ENCODE data around the gene PPP2R2B. TPM values are rescaled to one million over a fixed set of nuclear protein-coding genes. Genes with fewer than 3 reads are reported as not detected.

The PPP2R2B gene
- total RNA-seq, 4 donors from 2014 or later: 9.4 to 29.4 (median 20.7) TPM

DNA sequence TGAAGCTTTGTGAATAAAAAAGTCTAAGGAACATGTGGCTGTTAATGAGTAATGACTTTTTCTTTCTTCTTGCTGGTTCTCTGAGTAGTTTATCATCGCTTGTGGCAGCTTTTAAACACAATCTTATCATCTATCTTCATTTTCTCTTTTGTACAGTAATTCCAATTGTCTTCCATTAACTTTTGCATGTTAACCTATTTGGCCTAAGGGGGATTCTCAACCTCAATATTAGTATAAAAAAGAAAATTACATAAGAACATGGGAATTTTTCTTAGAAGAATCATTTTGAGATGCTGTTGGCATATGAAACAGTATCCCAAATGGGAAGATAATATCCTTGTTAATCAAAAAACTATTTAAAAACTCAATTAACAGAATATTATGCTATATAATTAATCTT, 182.9 kb downstream of the PPP2R2B start:
- Histone ChIP-seq H3K9me3 (no peaks in the 10 kb centered on the region), H3K4me3 (no peak overlapping the region), H3K4me1 (no peaks in the 10 kb centered on the region), H3K36me3 (peaks cover 0 to 9% (median 0%) of the 10 kb centered on the region in 3 donors), H3K27ac (no peak overlapping the region), H3K27me3 (no peaks in the 10 kb centered on the region)
- 91 to 97% methylated on average over 1 of the region's 1 CpG for WGBS, 2 donors
- no peak for DNase-seq (ENCODE audit: low spot score in 2 of 2)
- TF ChIP-seq POLR2A (IDR thresholded peaks at IDR 0.05) (no peak), EP300 (IDR thresholded peaks at IDR 0.05) (no peak)
- TF ChIP-seq, protein P1, sequence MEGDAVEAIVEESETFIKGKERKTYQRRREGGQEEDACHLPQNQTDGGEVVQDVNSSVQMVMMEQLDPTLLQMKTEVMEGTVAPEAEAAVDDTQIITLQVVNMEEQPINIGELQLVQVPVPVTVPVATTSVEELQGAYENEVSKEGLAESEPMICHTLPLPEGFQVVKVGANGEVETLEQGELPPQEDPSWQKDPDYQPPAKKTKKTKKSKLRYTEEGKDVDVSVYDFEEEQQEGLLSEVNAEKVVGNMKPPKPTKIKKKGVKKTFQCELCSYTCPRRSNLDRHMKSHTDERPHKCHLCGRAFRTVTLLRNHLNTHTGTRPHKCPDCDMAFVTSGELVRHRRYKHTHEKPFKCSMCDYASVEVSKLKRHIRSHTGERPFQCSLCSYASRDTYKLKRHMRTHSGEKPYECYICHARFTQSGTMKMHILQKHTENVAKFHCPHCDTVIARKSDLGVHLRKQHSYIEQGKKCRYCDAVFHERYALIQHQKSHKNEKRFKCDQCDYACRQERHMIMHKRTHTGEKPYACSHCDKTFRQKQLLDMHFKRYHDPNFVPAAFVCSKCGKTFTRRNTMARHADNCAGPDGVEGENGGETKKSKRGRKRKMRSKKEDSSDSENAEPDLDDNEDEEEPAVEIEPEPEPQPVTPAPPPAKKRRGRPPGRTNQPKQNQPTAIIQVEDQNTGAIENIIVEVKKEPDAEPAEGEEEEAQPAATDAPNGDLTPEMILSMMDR (IDR thresholded peaks at IDR 0.05): no peak

DNA sequence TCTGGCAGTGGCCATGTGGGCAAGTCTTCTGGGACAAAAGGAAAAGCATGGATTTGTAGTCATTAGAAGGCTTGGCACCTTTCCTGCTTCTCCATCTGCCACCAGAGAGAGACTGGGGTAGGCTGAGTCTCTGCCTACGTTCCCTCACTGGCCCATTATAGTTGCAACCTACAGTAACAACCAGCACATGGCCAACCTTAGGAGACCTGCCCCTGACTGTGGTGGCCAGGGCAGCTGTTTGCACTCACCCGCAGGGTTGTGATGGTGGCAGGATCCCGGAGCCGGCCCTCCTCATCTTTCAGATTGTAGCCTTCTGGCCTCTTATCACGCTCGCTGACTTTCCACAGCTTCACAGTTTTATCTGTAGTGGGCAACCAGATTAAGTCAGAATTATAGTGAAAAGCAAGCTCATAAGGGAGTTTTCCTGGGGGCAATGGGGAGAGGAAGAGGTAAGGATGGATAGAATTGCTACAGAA, 187.6 kb downstream of the PPP2R2B start:
- 81 to 85% methylated on average over 6 of the region's 6 CpGs for WGBS, 2 donors
- DNase-seq (ENCODE audit: low spot score in 2 of 2): no peak

DNA sequence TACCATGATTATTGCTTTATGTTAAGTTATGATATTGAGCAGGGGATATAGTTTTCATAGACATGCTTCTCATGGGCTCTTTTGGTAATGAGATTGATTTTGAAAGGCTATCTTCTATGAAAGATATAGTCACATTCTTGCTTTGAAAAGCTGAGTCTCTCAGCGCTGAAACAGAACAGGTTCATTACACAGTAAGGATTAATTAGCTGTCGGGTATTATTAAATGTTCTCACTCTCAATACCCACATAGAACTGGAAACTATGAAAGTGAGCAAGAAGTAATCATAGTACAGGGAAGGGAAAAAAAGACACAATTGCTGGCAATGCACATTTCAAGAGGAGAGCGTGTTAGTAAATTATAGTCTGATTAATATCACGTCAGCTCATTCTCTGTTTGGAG, 190.9 kb downstream of the PPP2R2B start:
- TF ChIP-seq, protein P1 (IDR thresholded peaks at IDR 0.05): no peak
- TF ChIP-seq POLR2A (IDR thresholded peaks at IDR 0.05): no peak
- TF ChIP-seq EP300 (IDR thresholded peaks at IDR 0.05): no peak
- Histone ChIP-seq H3K9me3 (no peaks in the 10 kb centered on the region), H3K27me3 (no peaks in the 10 kb centered on the region), H3K4me1 (no peaks in the 10 kb centered on the region), H3K36me3 (peaks cover 0 to 6% (median 0%) of the 10 kb centered on the region in 3 donors), H3K4me3 (no peak overlapping the region), H3K27ac (peak overlapping the region in 1 of 4 donors; percentile 35)
- WGBS, 2 donors: 68 to 75% methylated on average over 4 of the region's 4 CpGs
- DNase-seq (ENCODE audit: low spot score in 2 of 2): no peak

More for the DNA sequence above, 187.6 kb downstream of the PPP2R2B start:
- H3K27me3 ChIP-seq: no peaks in the 10 kb centered on the region
- no peaks in the 10 kb centered on the region for H3K9me3 ChIP-seq
- no peak overlapping the region for H3K4me3 ChIP-seq
- H3K36me3 ChIP-seq: peaks cover 0 to 11% (median 0%) of the 10 kb centered on the region in 3 donors
- H3K27ac ChIP-seq: no peak overlapping the region
- H3K4me1 ChIP-seq: no peaks in the 10 kb centered on the region
- TF ChIP-seq EP300 (IDR thresholded peaks at IDR 0.05) (no peak), POLR2A (IDR thresholded peaks at IDR 0.05) (no peak)
- TF ChIP-seq, protein P1 (IDR thresholded peaks at IDR 0.05): no peak

DNA sequence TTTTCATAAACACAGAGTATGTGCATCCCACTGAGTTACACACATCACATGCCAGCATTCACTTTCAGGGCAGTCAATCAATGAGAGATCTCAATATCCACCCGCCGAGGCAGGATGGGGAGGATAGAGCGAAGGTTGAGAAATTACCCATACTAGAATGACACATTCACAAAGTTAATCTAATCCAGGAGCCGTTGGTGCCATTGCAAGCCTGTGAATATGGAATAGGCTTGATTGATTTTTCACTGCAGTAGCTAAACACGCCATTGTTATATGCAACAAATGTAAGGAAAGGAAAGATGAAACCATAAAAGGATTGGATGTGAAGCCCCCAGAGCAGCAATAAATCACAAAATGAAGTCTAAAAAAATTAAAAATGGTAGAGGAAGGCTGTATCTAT, 194.7 kb downstream of the PPP2R2B start:
- TF ChIP-seq EP300 (IDR thresholded peaks at IDR 0.05): no peak
- TF ChIP-seq POLR2A (IDR thresholded peaks at IDR 0.05): no peak
- TF ChIP-seq, protein P1 (IDR thresholded peaks at IDR 0.05): no peak
- H3K36me3 ChIP-seq: no peaks in the 10 kb centered on the region
- H3K4me1 ChIP-seq: peaks cover 0 to 10% (median 0%) of the 10 kb centered on the region in 4 donors
- no peak overlapping the region for H3K4me3 ChIP-seq
- DNase-seq (ENCODE audit: low spot score in 2 of 2): no peak
- no peaks in the 10 kb centered on the region for H3K27me3 ChIP-seq
- 84 to 92% methylated on average over 5 of the region's 5 CpGs for WGBS, 2 donors
- H3K27ac ChIP-seq: no peak overlapping the region
- no peaks in the 10 kb centered on the region for H3K9me3 ChIP-seq

DNA sequence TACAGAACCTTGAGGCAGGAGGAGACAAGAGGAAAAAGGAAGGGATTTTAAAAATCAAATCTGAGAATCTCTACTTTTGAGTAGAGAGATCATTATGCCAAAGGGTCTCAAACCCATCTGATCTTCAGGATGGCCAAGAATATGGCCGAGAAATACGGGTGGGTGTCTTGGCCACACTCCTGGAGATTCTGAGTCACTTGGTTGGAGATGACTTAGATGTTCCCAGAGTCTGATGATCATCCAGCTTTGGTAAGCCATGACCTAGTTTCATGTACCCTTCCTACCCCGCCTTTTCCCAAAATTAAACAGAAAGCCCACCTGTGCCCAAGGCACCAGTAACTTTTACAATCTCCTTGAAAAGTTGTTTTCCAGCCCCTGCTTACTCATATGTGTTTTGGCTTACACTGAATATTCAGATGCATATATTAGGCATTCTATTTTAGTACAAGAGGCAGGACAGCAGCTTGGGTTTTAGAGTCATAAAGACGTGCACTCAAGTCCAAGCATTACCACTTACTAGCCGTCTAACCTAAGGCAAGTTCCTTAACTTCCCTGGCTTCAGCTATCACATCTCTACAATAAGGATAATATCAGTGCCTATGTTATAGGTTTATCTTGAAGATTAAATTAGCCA, 195.5 kb downstream of the PPP2R2B start:
- DNase-seq (ENCODE audit: low spot score in 2 of 2): no peak
- WGBS, 2 donors: 75 to 83% methylated on average over 5 of the region's 5 CpGs
- H3K27ac ChIP-seq: no peak overlapping the region

More for the DNA sequence above, 195.5 kb downstream of the PPP2R2B start:
- Histone ChIP-seq H3K36me3 (no peaks in the 10 kb centered on the region), H3K4me1 (peaks cover 0 to 10% (median 0%) of the 10 kb centered on the region in 4 donors), H3K27me3 (no peaks in the 10 kb centered on the region), H3K9me3 (no peaks in the 10 kb centered on the region), H3K4me3 (no peak overlapping the region)
- TF ChIP-seq POLR2A (IDR thresholded peaks at IDR 0.05) (no peak), EP300 (IDR thresholded peaks at IDR 0.05) (no peak)
- TF ChIP-seq, protein P1 (IDR thresholded peaks at IDR 0.05): no peak
